Caco-2 (cell line): ENCODE data around the gene TMEFF2. TPM values are rescaled to one million over a fixed set of nuclear protein-coding genes. Genes with fewer than 3 reads are reported as not detected.

Experiments
- BruUV-seq: library from RNA; stranded (reverse); fragments of 400-500 nt; replicated peaks from 2 replicates; lab custom pipeline; 2021; lab: Mats Ljungman, UMichigan
- CTCF ChIA-PET: fragments of 300-600 bp; sonication (Branson Sonifier 250); formaldehyde crosslinking; loops from one replicate; lab custom pipeline; 2022; ENCODE audit warnings: antibody characterized with exemption; lab: Charles Lee
- POLR2A ChIA-PET: fragments of 300-600 bp; sonication (Branson Sonifier 250); formaldehyde crosslinking; loops from one replicate; lab custom pipeline; 2022; ENCODE audit warnings: antibody characterized with exemption; lab: Charles Lee
- DNase-seq, 2 experiments: peaks; one replicate each; pipeline versions ENCODE4 v3.0.0 to v3.0.0-alpha.2; 2020 to 2022
- H3K27me3 ChIP-seq: replicated peaks from 2 replicates; pipeline ENCODE4 v1.6.0; 2011; ENCODE audit warnings: low read length; ENCODE audit not compliant: control insufficient read depth, insufficient read depth
- H3K36me3 ChIP-seq: 2 replicates; pipeline ENCODE4 v1.5.1; 2011; ENCODE audit warnings: low read length; ENCODE audit not compliant: control insufficient read depth, insufficient read depth
- H3K4me1 ChIP-seq: fragments of 250-450 bp; sonication (Bioruptor Pico); 2 replicates; pipeline ENCODE4 v1.5.1; 2020; ENCODE audit warnings: mild to moderate bottlenecking
- H3K4me3 ChIP-seq: 2 replicates; pipeline ENCODE4 v1.5.1; 2011; ENCODE audit warnings: low read depth, mild to moderate bottlenecking, control low read depth, low read length
- H3K9me3 ChIP-seq: fragments of 250-450 bp; sonication (Bioruptor Pico); 2 replicates; pipeline ENCODE4 v1.5.1; 2020; ENCODE audit warnings: mild to moderate bottlenecking, moderate library complexity
- H3K27ac Mint-ChIP-seq: one replicate; pipeline ENCODE4 v1.8.0; 2022; ENCODE audit warnings: mixed read lengths; ENCODE audit not compliant: unreplicated experiment
- H3K27me3 Mint-ChIP-seq: one replicate; pipeline ENCODE4 v1.8.0; 2022; ENCODE audit warnings: mixed read lengths; ENCODE audit not compliant: insufficient read depth, unreplicated experiment
- H3K36me3 Mint-ChIP-seq: one replicate; pipeline ENCODE4 v1.8.0; 2022; ENCODE audit warnings: mild to moderate bottlenecking, mixed read lengths; ENCODE audit not compliant: insufficient read depth, unreplicated experiment
- H3K4me1 Mint-ChIP-seq: one replicate; pipeline ENCODE4 v1.8.0; 2022; ENCODE audit warnings: low read depth, mixed read lengths; ENCODE audit not compliant: unreplicated experiment
- H3K4me3 Mint-ChIP-seq: one replicate; pipeline ENCODE4 v1.8.0; 2022; ENCODE audit warnings: mild to moderate bottlenecking, moderate library complexity, mixed read lengths; ENCODE audit not compliant: unreplicated experiment
- H3K9me3 Mint-ChIP-seq: one replicate; pipeline ENCODE4 v1.8.0; 2022; ENCODE audit warnings: mixed read lengths; ENCODE audit not compliant: unreplicated experiment
- intact Hi-C: fragments of 100-400 bp; cut with micrococcal nuclease; formaldehyde crosslinking; loops from one replicate; pipeline ENCODE4 v1.10.0; 2022; ENCODE audit not compliant: unreplicated experiment
- total RNA-seq: library from RNA; stranded (reverse); gene quantifications from 2 replicates; pipeline ENCODE4 v1.2.3, GENCODE V29; 2022
- TF ChIP-seq, protein P1 (sequence below), 2 experiments: fragments of 200-600 bp in 1 of 2; IDR thresholded peaks; 1 replicate in 1 of 2; 2 replicates in 1 of 2; pipeline versions ENCODE4 v1.5.1 to v1.8.0; 2011 to 2022; ENCODE audit warnings: antibody characterized with exemption in 1 of 2, control low read depth in 1 of 2, inconsistent platforms in 1 of 2, low read depth in 1 of 2, low read length in 1 of 2, mild to moderate bottlenecking in 1 of 2, moderate library complexity in 1 of 2; ENCODE audit not compliant: insufficient read depth in 1 of 2, severe bottlenecking in 1 of 2, unreplicated experiment in 1 of 2

TMEFF2 gene
- total RNA-seq, 1 experiment from 2014 or later: not detected

DNA sequence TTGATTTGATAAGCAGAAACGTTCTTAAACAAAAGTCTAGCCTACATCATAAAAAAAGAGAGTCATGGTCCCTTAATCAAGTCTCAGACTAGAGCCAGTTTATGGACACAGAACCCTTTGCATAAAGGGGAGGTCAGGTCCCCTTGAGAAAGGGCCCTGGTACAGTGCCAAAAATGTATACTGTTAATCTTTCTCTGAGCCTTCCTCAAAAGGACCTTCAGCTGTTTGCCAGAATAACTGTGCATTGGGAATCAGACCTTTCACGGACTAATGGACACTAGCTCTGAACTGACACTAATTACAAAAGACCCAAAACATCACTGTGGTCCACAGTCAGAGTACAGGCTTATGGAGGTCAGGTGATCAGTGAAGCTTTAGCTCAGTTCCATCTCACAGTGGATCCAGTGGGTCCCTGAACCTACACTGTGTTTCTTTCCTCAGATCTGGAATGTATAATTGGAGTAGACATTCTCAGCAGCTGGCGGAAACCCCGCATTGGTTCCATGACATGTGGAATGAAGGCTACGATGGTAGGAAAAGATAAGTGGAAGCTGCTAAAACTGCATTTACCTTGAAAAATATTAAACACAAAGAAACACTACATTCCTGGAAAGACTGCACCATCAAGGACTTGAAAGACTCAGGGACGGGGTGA lies 151.4 kb downstream of the TMEFF2 start:
- DNase-seq: no peak
- Mint-ChIP-seq H3K27ac (no peak overlapping the region), H3K4me1 (no peaks in the 10 kb centered on the region), H3K36me3 (no peaks in the 10 kb centered on the region), H3K9me3 (no peaks in the 10 kb centered on the region), H3K27me3 (peaks cover 6% of the 10 kb centered on the region), H3K4me3 (no peak overlapping the region)
- Histone ChIP-seq H3K4me1 (no peaks in the 10 kb centered on the region), H3K9me3 (no peaks in the 10 kb centered on the region), H3K36me3 (no peaks in the 10 kb centered on the region), H3K27me3 (no peaks in the 10 kb centered on the region), H3K4me3 (no peak overlapping the region)
- ChIA-PET POLR2A (no interaction called here), CTCF (no interaction called here)
- intact Hi-C loops: no loop called here
- BruUV-seq: no TSS peak
- TF ChIP-seq, protein P1, sequence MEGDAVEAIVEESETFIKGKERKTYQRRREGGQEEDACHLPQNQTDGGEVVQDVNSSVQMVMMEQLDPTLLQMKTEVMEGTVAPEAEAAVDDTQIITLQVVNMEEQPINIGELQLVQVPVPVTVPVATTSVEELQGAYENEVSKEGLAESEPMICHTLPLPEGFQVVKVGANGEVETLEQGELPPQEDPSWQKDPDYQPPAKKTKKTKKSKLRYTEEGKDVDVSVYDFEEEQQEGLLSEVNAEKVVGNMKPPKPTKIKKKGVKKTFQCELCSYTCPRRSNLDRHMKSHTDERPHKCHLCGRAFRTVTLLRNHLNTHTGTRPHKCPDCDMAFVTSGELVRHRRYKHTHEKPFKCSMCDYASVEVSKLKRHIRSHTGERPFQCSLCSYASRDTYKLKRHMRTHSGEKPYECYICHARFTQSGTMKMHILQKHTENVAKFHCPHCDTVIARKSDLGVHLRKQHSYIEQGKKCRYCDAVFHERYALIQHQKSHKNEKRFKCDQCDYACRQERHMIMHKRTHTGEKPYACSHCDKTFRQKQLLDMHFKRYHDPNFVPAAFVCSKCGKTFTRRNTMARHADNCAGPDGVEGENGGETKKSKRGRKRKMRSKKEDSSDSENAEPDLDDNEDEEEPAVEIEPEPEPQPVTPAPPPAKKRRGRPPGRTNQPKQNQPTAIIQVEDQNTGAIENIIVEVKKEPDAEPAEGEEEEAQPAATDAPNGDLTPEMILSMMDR (IDR thresholded peaks at IDR 0.05; ENCODE audit: insufficient read depth in 1 of 2, low read depth in 1 of 2, low read length in 1 of 2, severe bottlenecking in 1 of 2, unreplicated experiment in 1 of 2): no peak

DNA sequence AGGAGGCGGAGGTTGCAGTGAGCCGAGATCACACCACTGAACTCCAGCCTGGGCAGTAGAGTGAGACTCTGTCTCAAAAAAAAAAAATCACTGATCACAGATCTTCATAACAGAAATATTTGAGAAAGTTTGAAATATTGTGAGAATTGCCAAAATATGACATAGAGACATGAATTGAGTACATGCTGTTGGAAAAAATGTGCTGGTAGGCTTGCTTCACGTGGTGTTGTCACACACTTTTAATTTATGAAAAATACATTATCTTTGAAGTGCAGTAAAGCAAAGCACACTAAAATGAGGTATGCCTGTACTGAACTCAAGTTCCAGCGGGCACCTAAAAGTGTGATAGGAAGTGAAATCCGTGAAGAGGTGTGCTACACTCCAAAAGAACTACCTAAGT lies 152.6 kb downstream of the TMEFF2 start:
- no peak for DNase-seq
- POLR2A ChIA-PET: no interaction called here
- Mint-ChIP-seq H3K27ac (no peak overlapping the region), H3K27me3 (peaks cover 6% of the 10 kb centered on the region), H3K9me3 (no peaks in the 10 kb centered on the region), H3K36me3 (no peaks in the 10 kb centered on the region), H3K4me1 (no peaks in the 10 kb centered on the region), H3K4me3 (no peak overlapping the region)
- BruUV-seq: no TSS peak
- TF ChIP-seq, protein P1 (IDR thresholded peaks at IDR 0.05; ENCODE audit: insufficient read depth in 1 of 2, low read depth in 1 of 2, low read length in 1 of 2, severe bottlenecking in 1 of 2, unreplicated experiment in 1 of 2): no peak
- no peaks in the 10 kb centered on the region for H3K4me1 ChIP-seq
- CTCF ChIA-PET: no interaction called here
- no peaks in the 10 kb centered on the region for H3K9me3 ChIP-seq
- intact Hi-C loops: no loop called here
- H3K27me3 ChIP-seq: no peaks in the 10 kb centered on the region
- H3K4me3 ChIP-seq: no peak overlapping the region
- H3K36me3 ChIP-seq: no peaks in the 10 kb centered on the region

DNA sequence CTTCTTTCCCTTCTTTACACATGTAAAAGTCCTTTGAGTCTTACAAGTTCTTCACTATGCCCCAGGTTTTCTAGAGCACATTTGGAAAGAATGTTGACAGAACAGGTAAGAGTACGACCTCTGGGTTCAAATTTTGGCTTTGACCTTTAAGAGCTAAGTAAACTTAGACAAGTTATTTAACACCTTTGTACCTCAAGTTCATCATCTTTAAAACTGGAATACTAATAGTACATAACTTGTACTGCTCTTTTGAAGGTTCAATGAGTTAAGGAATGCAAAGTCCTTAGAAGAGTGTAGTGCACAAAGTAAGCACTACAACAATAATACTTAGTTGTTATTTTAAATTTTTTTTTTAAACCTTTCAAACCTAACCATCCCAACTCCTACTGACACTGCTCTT lies 156.6 kb downstream of the TMEFF2 start:
- H3K27me3 Mint-ChIP-seq: peaks cover 8% of the 10 kb centered on the region
- H3K9me3 ChIP-seq: no peaks in the 10 kb centered on the region
- TF ChIP-seq, protein P1 (IDR thresholded peaks at IDR 0.05; ENCODE audit: insufficient read depth in 1 of 2, low read depth in 1 of 2, low read length in 1 of 2, severe bottlenecking in 1 of 2, unreplicated experiment in 1 of 2): no peak

More for the DNA sequence above, 156.6 kb downstream of the TMEFF2 start:
- no peaks in the 10 kb centered on the region for H3K9me3 Mint-ChIP-seq
- no peaks in the 10 kb centered on the region for H3K36me3 Mint-ChIP-seq
- H3K4me3 Mint-ChIP-seq: no peak overlapping the region
- no TSS peak for BruUV-seq
- DNase-seq: no peak
- Histone ChIP-seq H3K36me3 (no peaks in the 10 kb centered on the region), H3K4me1 (no peaks in the 10 kb centered on the region), H3K4me3 (no peak overlapping the region), H3K27me3 (no peaks in the 10 kb centered on the region)
- ChIA-PET CTCF (no interaction called here), POLR2A (no interaction called here)
- no peak overlapping the region for H3K27ac Mint-ChIP-seq
- intact Hi-C loops: no loop called here
- no peaks in the 10 kb centered on the region for H3K4me1 Mint-ChIP-seq
